ENCODE data around the gene KIDINS220.

Gene KIDINS220

DNA sequence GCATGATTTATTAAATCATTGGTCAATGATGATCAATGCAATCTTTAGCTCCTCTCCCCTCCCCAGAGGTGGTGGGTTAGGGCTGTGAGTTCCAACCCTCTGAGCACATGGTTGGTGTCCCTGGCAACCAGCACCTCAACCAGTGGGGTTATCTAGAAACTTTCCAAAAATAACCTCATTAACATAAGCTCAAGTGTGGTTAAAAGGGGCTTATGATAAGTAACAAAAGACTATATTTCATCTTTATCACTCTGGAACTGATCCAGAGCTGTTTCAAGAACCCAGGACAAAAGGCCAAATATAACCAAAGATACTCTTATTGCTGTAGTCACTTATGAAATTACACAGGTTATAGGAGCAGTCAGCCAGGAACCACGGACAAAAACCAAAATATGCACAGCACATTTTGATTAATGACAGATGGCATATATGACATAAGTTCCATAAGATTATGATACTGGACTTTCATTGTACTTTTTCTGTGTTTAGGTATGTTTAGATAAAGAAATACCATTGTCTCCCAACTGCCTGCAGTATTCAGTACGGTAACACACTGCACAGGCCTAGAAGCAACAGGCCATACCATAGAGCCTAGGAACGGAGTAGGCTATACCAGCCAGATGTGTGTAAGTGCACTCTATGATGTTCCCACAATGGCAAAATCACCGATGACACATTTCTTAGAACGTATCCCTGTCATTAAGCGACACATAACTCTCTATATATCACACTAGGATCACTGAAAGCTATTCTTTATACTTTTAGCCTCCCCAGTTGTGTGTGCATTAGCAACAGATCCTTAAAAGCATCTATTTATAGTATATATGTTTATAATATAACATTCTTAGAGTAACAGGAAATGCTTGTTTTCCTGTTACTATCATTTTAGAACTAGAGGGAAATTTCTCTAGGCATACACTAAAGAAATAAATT lies 31.9 kb downstream of the KIDINS220 start:
- DNase-seq (ENCODE audit: low spot score), result no peak

DNA sequence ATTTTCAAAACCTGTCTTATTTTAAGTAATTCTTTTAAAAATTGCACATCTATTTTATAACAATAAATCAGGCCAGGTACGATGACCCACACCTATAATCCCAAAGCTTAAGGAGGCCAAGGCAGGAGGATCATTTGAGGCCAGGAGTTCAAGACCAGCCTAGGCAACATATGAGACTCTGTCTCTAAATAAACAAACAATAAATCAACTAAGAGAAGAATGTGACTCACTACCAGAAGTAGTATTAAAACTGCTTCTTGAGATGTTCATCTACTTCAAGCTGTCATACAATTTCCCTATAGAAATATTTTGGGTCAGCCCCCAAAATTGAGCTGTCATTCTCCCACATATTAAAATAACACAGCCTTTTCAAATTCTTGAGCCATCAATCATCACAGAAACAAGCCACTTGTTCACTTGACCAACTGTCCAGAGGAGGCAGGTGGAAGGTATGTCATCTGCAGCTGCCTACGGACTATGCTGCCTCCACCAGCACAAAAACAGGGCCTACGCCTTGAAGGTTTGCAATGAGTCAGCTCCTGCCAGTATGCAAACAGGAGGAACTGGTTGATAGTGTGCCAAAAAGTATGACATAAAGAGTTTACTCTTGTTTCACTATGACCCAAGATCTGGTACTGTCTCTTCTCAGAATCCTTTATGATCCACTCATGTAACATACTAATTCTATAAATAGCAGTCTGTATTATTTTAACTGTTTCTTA lies 33.6 kb downstream of the KIDINS220 start:
- DNase-seq (ENCODE audit: low spot score), result peak; percentile 58

GRCh38 chr2:8802741-8803140 lies 34.7 kb downstream of the KIDINS220 start:
- DNase-seq (ENCODE audit: low spot score), result no peak

DNA sequence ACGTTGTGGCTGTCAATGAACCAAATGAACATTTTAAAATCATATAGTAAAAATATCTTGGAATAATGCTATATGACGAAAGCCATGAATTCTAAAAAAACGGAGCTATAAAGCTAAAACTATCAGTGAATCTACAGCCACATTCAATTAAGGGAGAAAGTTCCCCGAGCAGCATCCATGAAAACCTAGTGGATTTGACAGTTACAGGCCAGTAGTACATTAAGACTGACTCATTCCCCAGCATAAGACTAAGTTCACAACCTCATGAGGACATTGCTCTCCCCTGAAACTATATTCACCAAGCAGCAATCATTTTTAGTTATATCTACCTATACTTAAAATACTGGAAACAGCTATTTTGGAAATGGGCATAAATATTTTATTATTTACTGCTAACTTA lies 36.6 kb downstream of the KIDINS220 start:
- DNase-seq (ENCODE audit: low spot score), result no peak

- no peak for DNase-seq (ENCODE audit: low spot score)
Measured at GRCh38 chr2:8800218-8800617, 37.2 kb downstream of the KIDINS220 start.

DNA sequence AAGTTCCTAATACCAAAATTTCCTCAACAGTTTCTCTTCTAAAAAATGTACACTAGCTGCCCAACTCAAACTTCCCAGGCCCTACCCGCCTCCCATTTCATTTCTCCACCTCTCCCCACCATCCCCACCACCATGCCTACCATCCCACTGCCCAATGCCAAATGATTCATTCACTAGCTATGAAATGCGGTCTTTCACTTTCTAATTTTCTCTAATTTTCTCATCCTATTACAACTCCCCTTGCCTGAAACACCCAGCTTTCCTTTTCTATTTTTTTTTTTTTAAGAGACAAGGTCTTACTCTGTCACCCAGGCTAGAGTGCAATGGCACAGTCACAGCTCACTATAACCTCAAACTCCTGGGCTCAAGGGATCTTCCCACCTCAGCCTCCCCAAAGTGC lies 38.4 kb downstream of the KIDINS220 start:
- DNase-seq (ENCODE audit: low spot score), result no peak

GRCh38 chr2:8798393-8798792 lies 39.0 kb downstream of the KIDINS220 start:
- DNase-seq (ENCODE audit: low spot score), result no peak

- DNase-seq (ENCODE audit: low spot score), result no peak
Measured at GRCh38 chr2:8797682-8798081, 39.7 kb downstream of the KIDINS220 start.

DNA sequence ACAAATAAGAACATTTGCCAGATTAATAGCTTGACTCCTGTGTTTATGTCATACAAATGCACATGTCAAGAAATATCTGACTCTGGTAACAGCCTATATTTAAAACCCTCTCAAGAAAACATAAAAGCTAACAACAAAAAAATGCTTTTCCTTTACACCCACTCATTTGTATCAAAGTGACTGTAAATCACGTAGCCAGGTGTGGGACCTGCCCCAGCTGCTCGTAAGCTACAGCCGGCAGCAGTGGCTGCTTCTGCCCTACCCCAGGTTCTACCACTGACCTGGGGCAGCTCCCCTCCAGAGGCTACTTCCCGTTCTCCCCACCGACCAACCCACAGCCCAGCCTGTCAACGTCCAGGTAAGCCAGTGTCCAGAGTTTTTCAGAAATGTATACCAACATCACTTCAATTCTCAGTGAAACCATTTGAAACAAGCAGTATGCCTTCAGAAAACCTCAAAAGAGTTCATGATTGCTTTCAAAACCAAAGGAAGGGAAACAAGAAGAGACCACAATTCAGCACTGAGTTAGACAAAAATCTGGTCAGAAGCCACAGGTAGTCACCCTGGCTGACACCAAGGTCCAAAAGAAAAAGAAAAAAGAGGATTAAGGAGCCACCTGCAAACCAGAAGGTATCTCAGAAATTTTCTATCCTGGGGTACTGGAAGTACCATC lies 40.4 kb downstream of the KIDINS220 start:
- no peak for DNase-seq (ENCODE audit: low spot score)

GRCh38 chr2:8796315-8796848 lies 41.0 kb downstream of the KIDINS220 start:
- DNase-seq (ENCODE audit: low spot score), result no peak

- peak; percentile 75 for DNase-seq (ENCODE audit: low spot score)
Measured at GRCh38 chr2:8794923-8795825, 42.2 kb downstream of the KIDINS220 start.

- no peak for DNase-seq (ENCODE audit: low spot score)
Measured at GRCh38 chr2:8790739-8791162, 46.7 kb downstream of the KIDINS220 start.

GRCh38 chr2:8786463-8786862 lies 51.0 kb downstream of the KIDINS220 start:
- no peak for DNase-seq (ENCODE audit: low spot score)

DNA sequence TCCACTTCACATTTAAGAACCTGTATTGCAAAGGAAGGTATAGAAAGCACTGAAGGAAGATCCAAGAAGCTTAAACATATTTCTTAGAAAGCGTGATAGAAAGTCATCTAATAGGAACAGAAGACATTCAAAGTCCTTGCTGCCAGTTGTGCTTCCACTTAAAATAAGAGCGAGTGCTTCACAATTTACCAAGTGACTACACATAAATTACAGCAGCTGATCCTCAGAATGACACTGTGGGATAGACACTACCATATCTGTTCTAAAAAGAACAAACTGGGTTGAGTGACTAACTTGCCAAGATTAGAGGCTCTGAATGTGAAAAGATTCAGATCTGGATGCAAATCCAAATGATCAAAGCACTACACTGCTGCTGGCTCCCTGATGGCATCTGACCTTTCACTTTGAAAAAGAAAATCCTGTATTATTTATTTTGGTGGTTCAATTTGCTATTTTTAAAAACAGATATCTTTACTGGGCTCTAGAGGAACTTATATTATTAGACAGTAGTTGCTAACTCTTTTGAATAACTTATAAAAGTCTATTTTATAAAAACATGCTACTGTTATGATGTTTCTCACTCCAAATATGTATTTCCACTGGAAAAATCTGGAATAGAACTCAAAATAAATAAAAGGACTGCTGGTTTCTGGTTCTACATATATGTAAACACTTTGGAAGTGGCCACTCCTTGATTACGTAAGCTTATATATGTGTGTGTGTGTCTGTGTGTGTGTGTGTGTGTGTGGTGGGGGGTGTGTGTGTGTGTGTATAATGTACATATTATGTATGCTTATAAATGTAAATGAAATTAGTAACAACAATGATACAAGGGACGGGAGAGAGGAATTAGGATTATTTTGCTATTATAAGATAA lies 57.4 kb downstream of the KIDINS220 start:
- no peak for DNase-seq (ENCODE audit: low spot score)

DNA sequence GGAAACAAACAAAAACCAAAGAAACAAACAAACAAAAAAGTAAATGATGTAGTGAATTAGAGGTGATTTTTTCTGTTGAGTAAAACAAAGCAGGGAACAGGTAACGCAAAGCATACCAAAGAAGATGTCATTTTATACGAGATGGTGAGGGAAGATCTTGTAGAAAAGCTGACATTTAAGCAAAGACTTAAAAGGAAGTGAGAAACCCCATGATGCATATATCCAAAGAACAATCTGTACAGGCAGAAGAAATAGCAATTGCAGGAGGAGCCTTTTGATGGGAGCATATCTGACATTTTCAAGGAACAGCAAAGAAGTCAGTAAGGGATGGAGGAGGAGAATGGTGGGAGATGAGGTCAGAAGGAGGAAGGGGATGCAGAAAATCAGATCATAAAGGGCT lies 63.0 kb downstream of the KIDINS220 start:
- no peak for DNase-seq (ENCODE audit: low spot score)

- no peak for DNase-seq (ENCODE audit: low spot score)
Measured at GRCh38 chr2:8767324-8767723, 70.1 kb downstream of the KIDINS220 start.

- peak; percentile 65 for DNase-seq (ENCODE audit: low spot score)
Measured at GRCh38 chr2:8761529-8762164, 75.8 kb downstream of the KIDINS220 start.

DNA sequence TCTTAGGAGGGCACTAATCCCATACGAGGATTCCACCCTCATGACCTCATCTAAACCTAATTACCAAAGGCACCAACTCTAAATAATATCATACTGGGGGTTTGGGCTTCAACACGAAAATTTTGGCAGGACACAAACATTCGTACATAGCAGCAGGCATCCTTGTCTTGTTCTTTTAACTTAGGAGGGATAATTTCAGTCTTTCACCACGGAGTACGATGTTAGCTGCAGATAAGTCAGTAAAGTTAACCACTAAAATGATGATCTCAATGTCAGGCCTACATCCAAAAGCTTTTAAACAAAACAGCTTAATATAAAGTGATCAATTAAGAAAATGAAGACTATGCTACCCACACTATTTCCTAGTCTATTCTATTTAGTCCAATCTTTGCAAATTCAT lies 80.7 kb downstream of the KIDINS220 start:
- no peak for DNase-seq (ENCODE audit: low spot score)

- DNase-seq (ENCODE audit: low spot score), result no peak
Measured at GRCh38 chr2:8756230-8756629, 81.2 kb downstream of the KIDINS220 start.
